SU-DHL-6 (cell line): ENCODE measurements around the gene IGSF21.

ENCODE experiments used
- H2AFZ ChIP-seq: fragments of 200-600 bp; sonication (generic); 2 replicates; pipeline ENCODE4 v1.6.1; 2014; ENCODE audit warnings: low read depth, mild to moderate bottlenecking, moderate library complexity, mixed read lengths, antibody characterized with exemption, low read length; ENCODE audit not compliant: severe bottlenecking
- H3F3A ChIP-seq: fragments of 200-600 bp; shearing (Covaris generic); 2 replicates; pipeline ENCODE4 v1.6.0; 2016; ENCODE audit warnings: antibody characterized with exemption, mild to moderate bottlenecking; ENCODE audit not compliant: insufficient read depth
- H3K27ac ChIP-seq: fragments of 200-600 bp; sonication (generic); 2 replicates; pipeline ENCODE4 v1.5.1; 2016; ENCODE audit warnings: low read depth, mild to moderate bottlenecking, low read length, moderate library complexity, mixed read lengths
- H3K27me3 ChIP-seq: fragments of 200-600 bp; sonication (generic), shearing (Covaris generic); 2 replicates; pipeline ENCODE4 v1.6.0; 2014; ENCODE audit warnings: mild to moderate bottlenecking, low read length
- H3K36me3 ChIP-seq: fragments of 200-600 bp; sonication (generic); 2 replicates; pipeline ENCODE4 v1.6.1; 2014; ENCODE audit warnings: mild to moderate bottlenecking, low read length, mixed read lengths
- H3K4me2 ChIP-seq: fragments of 300-600, 200-600 bp; shearing (Covaris generic), sonication (generic); 2 replicates; pipeline ENCODE4 v1.6.0; 2014; ENCODE audit warnings: low read length, low read depth, mild to moderate bottlenecking; ENCODE audit not compliant: poor library complexity, severe bottlenecking
- H3K4me3 ChIP-seq: fragments of 200-600 bp; sonication (generic); 2 replicates; pipeline ENCODE4 v1.5.1; 2014; ENCODE audit warnings: antibody characterized with exemption, low read length, mild to moderate bottlenecking, mixed read lengths; ENCODE audit not compliant: insufficient read depth, poor library complexity, severe bottlenecking
- H3K79me2 ChIP-seq: fragments of 200-600 bp; sonication (generic); 2 replicates; pipeline ENCODE4 v1.6.1; 2014; ENCODE audit warnings: mild to moderate bottlenecking, low read length, moderate library complexity; ENCODE audit not compliant: insufficient read depth
- H3K9ac ChIP-seq: fragments of 200-600 bp; sonication (generic); 2 replicates; pipeline ENCODE4 v1.7.0; 2014; ENCODE audit warnings: mild to moderate bottlenecking, low read length
- H3K9me2 ChIP-seq: fragments of 200-600 bp; sonication (generic); replicated peaks from 2 replicates; pipeline ENCODE4 v1.6.1; 2014; ENCODE audit warnings: low read length; ENCODE audit not compliant: insufficient read depth
- H3K9me3 ChIP-seq: fragments of 200-600 bp; sonication (generic); 2 replicates; pipeline ENCODE4 v1.6.1; 2014; ENCODE audit warnings: low read length, mixed read lengths; ENCODE audit not compliant: insufficient read depth
- H4K20me1 ChIP-seq: fragments of 200-600 bp; sonication (generic); 2 replicates; pipeline ENCODE4 v1.6.1; 2014; ENCODE audit warnings: low read depth, mild to moderate bottlenecking, antibody characterized with exemption, low read length, moderate library complexity, mixed read lengths
- EZH2phosphoT487 ChIP-seq: fragments of 200-600 bp; sonication (generic), shearing (Covaris generic); conservative IDR thresholded peaks from 2 replicates; pipeline ENCODE4 v1.6.1; 2018; ENCODE audit warnings: mild to moderate bottlenecking, antibody characterized with exemption, low read length, moderate library complexity, mixed read lengths
- TF ChIP-seq, protein P1 (sequence below): fragments of 200-600 bp; sonication (generic); IDR thresholded peaks from one replicate; pipeline ENCODE4 v1.5.1; 2017; ENCODE audit warnings: antibody characterized with exemption, mild to moderate bottlenecking, low read length, moderate library complexity; ENCODE audit not compliant: insufficient read depth, poor library complexity, severe bottlenecking

The IGSF21 gene

DNA sequence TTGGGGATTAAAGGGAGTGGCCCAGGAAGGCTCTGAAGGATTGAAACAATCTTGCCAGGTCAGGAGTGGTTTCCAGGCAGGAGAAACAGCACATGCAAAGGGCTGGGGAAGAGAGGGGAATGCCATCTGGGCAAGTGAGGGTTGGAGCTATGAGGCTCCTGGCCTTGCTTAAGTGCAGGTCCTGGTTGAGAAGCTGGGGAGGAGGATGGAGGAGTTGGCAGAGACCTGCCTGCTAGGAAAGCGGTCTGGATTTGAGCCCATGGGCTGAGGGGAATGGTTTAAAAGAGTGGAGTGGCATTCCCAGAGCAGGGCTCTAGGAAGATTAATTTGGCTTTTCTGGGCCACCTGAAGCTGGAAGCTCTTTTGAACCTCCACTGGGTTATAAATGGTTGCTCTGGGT, 9.2 kb downstream of the IGSF21 start:
- no peak overlapping the region for H3K4me3 ChIP-seq
- H3K27ac ChIP-seq: no peak overlapping the region
- no peak overlapping the region for H3K9ac ChIP-seq
- H3K9me2 ChIP-seq: no peaks in the 10 kb centered on the region
- H3K4me2 ChIP-seq: no peak overlapping the region
- no peak overlapping the region for H2AFZ ChIP-seq
- no peaks in the 10 kb centered on the region for H3K79me2 ChIP-seq
- H4K20me1 ChIP-seq: no peaks in the 10 kb centered on the region
- no peaks in the 10 kb centered on the region for H3F3A ChIP-seq
- H3K36me3 ChIP-seq: no peaks in the 10 kb centered on the region
- no peak for TF ChIP-seq EZH2phosphoT487
- TF ChIP-seq, protein P1, sequence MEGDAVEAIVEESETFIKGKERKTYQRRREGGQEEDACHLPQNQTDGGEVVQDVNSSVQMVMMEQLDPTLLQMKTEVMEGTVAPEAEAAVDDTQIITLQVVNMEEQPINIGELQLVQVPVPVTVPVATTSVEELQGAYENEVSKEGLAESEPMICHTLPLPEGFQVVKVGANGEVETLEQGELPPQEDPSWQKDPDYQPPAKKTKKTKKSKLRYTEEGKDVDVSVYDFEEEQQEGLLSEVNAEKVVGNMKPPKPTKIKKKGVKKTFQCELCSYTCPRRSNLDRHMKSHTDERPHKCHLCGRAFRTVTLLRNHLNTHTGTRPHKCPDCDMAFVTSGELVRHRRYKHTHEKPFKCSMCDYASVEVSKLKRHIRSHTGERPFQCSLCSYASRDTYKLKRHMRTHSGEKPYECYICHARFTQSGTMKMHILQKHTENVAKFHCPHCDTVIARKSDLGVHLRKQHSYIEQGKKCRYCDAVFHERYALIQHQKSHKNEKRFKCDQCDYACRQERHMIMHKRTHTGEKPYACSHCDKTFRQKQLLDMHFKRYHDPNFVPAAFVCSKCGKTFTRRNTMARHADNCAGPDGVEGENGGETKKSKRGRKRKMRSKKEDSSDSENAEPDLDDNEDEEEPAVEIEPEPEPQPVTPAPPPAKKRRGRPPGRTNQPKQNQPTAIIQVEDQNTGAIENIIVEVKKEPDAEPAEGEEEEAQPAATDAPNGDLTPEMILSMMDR: no peak
- H3K9me3 ChIP-seq: no peaks in the 10 kb centered on the region
- no peaks in the 10 kb centered on the region for H3K27me3 ChIP-seq

DNA sequence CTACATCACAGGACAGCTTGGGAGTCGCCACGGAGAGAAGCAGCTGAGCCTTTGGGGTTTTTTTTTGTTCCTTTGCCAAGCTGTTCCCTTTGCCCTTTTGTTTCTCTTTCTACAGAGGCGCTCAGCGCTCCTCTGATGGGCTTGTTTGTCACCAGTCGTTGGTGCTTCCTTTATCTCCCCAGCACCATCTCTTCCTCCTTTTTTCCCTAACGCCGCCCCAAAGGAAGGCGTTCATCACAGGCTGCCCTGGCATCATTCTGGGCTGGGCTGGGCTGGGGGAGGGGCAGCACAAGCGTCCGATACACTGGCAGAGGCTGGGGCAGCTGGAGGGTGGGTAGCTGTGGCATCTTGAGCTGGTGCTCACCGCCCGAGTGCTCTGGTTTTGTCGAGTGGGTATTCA, 10.5 kb downstream of the IGSF21 start:
- Histone ChIP-seq H2AFZ (no peak overlapping the region), H3K9me2 (no peaks in the 10 kb centered on the region), H3K4me3 (no peak overlapping the region), H3F3A (no peaks in the 10 kb centered on the region), H3K9ac (no peak overlapping the region), H3K27me3 (no peaks in the 10 kb centered on the region), H3K4me2 (no peak overlapping the region), H3K9me3 (no peaks in the 10 kb centered on the region), H4K20me1 (no peaks in the 10 kb centered on the region), H3K79me2 (no peaks in the 10 kb centered on the region), H3K36me3 (no peaks in the 10 kb centered on the region), H3K27ac (no peak overlapping the region)
- no peak for TF ChIP-seq EZH2phosphoT487
- TF ChIP-seq, protein P1: no peak

DNA sequence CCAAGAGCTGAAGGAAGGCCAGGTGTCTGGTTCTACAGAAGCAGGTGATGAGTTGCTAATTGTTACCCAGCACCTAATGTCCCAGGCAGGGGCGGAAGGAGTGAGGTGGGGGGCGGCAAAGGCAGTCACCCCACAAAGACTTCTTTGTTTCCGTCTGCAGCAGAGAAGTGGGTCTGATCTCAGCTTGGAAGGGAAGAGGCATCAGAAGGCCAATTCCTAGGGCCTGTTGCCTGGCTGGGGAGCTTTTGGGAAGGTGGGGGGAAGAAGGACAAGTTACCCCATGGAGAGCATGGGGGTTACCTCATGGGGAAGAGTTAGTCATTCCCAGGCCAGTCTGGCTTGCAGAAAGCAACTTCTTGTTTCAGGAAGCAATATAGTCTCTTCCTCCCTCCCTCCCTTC, 10.9 kb downstream of the IGSF21 start:
- Histone ChIP-seq H3K9me2 (no peaks in the 10 kb centered on the region), H4K20me1 (no peaks in the 10 kb centered on the region), H3K79me2 (no peaks in the 10 kb centered on the region), H2AFZ (no peak overlapping the region), H3F3A (no peaks in the 10 kb centered on the region), H3K27me3 (no peaks in the 10 kb centered on the region), H3K9ac (no peak overlapping the region), H3K4me2 (no peak overlapping the region), H3K36me3 (no peaks in the 10 kb centered on the region), H3K9me3 (no peaks in the 10 kb centered on the region), H3K4me3 (no peak overlapping the region), H3K27ac (no peak overlapping the region)
- TF ChIP-seq, protein P1: no peak
- TF ChIP-seq EZH2phosphoT487: no peak
